GM23338 (cell line): ENCODE measurements around the gene PDE10A.
"Not testable (repeated sequence)": the region's sequence is repeated elsewhere in the genome, so short reads cannot be mapped to it uniquely, and the experiment has no call there.

ENCODE experiments used
- CREB1 ChIP-seq: fragments of 250-450 bp; sonication (Bioruptor Pico); IDR thresholded peaks from 2 replicates; pipeline ENCODE4 v1.5.0; 2020; ENCODE audit warnings: low read depth, mild to moderate bottlenecking, moderate library complexity
- EZH2 ChIP-seq: fragments of 200-600 bp; sonication (generic); IDR thresholded peaks from one replicate; pipeline ENCODE4 v1.8.0; 2017; ENCODE audit warnings: antibody characterized with exemption, mild to moderate bottlenecking, low read depth; ENCODE audit not compliant: unreplicated experiment
- EZH2phosphoT487 ChIP-seq: fragments of 200-600 bp; sonication (generic); IDR thresholded peaks from one replicate; pipeline ENCODE4 v1.8.1; 2018; ENCODE audit warnings: antibody characterized with exemption; ENCODE audit not compliant: unreplicated experiment
- JUNB ChIP-seq: IDR thresholded peaks from one replicate; pipeline ENCODE4 v1.6.1; 2016; ENCODE audit warnings: antibody characterized with exemption; ENCODE audit not compliant: unreplicated experiment
- NANOG ChIP-seq: IDR thresholded peaks from 2 replicates; pipeline ENCODE4 v1.6.1; 2016; ENCODE audit warnings: antibody characterized with exemption, borderline replicate concordance
- POLR2AphosphoS5 ChIP-seq: IDR thresholded peaks from 2 replicates; pipeline ENCODE4 v1.6.1; 2016; ENCODE audit warnings: antibody characterized with exemption, low read depth
- STAT1 ChIP-seq: IDR thresholded peaks from one replicate; pipeline ENCODE4 v1.6.1; 2016; ENCODE audit warnings: antibody characterized with exemption; ENCODE audit not compliant: unreplicated experiment
- ZNF114 ChIP-seq: fragments of 250-450 bp; sonication (Bioruptor Pico); IDR thresholded peaks from 2 replicates; pipeline ENCODE4 v1.5.0; 2020; ENCODE audit warnings: mild to moderate bottlenecking, moderate library complexity
- ZNF331 ChIP-seq: fragments of 250-450 bp; sonication (Bioruptor Pico); IDR thresholded peaks from 2 replicates; pipeline ENCODE4 v1.5.0; 2020; ENCODE audit warnings: low read depth, mild to moderate bottlenecking, moderate library complexity
- TF ChIP-seq, protein P1 (sequence below), 2 experiments: fragments of 200-600 bp in 1 of 2; sonication (generic) in 1 of 2; conservative IDR thresholded peaks; 2 replicates each; pipeline versions ENCODE4 v1.5.1 to v1.6.1; 2016 to 2017; ENCODE audit warnings: antibody characterized with exemption in 2 of 2, low read depth in 2 of 2, mild to moderate bottlenecking in 2 of 2, moderate library complexity in 1 of 2
- TF ChIP-seq, protein P2 (sequence below): IDR thresholded peaks from one replicate; pipeline ENCODE4 v1.6.1; 2018; ENCODE audit warnings: antibody characterized with exemption; ENCODE audit not compliant: unreplicated experiment
- TF ChIP-seq, protein P3 (sequence below): IDR thresholded peaks from 2 replicates; pipeline ENCODE4 v1.6.1; 2016; ENCODE audit warnings: antibody characterized with exemption
- TF ChIP-seq, protein P4 (sequence below): fragments of 250-450 bp; sonication (Bioruptor Pico); IDR thresholded peaks from 2 replicates; pipeline ENCODE4 v1.5.0; 2020; ENCODE audit warnings: mild to moderate bottlenecking, moderate library complexity

DNA sequence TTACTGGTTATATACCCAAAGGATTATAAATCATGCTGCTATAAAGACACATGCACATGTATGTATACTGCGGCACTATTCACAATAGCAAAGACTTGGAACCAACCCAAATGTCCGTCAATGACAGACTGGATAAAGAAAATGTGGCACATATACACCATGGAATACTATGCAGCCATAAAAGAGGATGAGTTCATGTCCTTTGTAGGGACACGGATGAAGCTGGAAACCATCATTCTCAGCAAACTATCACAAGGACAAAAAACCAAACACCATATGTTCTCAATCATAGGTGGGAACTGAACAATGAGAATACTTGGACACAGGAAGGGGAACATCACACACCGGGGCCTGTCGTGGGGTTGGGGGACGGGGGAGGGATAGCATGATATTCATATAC, 104.9 kb downstream of the PDE10A start:
- TF ChIP-seq, protein P1, sequence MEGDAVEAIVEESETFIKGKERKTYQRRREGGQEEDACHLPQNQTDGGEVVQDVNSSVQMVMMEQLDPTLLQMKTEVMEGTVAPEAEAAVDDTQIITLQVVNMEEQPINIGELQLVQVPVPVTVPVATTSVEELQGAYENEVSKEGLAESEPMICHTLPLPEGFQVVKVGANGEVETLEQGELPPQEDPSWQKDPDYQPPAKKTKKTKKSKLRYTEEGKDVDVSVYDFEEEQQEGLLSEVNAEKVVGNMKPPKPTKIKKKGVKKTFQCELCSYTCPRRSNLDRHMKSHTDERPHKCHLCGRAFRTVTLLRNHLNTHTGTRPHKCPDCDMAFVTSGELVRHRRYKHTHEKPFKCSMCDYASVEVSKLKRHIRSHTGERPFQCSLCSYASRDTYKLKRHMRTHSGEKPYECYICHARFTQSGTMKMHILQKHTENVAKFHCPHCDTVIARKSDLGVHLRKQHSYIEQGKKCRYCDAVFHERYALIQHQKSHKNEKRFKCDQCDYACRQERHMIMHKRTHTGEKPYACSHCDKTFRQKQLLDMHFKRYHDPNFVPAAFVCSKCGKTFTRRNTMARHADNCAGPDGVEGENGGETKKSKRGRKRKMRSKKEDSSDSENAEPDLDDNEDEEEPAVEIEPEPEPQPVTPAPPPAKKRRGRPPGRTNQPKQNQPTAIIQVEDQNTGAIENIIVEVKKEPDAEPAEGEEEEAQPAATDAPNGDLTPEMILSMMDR (conservative IDR thresholded peaks at IDR 0.05; ENCODE audit: low read depth in 2 of 2): not testable (repeated sequence)
- TF ChIP-seq EZH2; POLR2AphosphoS5; JUNB; STAT1; EZH2phosphoT487; CREB1; ZNF331 (CRISPR knock-in tag); ZNF114 (CRISPR knock-in tag); NANOG: not testable (repeated sequence)
- TF ChIP-seq, protein P2, sequence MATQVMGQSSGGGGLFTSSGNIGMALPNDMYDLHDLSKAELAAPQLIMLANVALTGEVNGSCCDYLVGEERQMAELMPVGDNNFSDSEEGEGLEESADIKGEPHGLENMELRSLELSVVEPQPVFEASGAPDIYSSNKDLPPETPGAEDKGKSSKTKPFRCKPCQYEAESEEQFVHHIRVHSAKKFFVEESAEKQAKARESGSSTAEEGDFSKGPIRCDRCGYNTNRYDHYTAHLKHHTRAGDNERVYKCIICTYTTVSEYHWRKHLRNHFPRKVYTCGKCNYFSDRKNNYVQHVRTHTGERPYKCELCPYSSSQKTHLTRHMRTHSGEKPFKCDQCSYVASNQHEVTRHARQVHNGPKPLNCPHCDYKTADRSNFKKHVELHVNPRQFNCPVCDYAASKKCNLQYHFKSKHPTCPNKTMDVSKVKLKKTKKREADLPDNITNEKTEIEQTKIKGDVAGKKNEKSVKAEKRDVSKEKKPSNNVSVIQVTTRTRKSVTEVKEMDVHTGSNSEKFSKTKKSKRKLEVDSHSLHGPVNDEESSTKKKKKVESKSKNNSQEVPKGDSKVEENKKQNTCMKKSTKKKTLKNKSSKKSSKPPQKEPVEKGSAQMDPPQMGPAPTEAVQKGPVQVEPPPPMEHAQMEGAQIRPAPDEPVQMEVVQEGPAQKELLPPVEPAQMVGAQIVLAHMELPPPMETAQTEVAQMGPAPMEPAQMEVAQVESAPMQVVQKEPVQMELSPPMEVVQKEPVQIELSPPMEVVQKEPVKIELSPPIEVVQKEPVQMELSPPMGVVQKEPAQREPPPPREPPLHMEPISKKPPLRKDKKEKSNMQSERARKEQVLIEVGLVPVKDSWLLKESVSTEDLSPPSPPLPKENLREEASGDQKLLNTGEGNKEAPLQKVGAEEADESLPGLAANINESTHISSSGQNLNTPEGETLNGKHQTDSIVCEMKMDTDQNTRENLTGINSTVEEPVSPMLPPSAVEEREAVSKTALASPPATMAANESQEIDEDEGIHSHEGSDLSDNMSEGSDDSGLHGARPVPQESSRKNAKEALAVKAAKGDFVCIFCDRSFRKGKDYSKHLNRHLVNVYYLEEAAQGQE: not testable (repeated sequence)
- TF ChIP-seq, protein P3, sequence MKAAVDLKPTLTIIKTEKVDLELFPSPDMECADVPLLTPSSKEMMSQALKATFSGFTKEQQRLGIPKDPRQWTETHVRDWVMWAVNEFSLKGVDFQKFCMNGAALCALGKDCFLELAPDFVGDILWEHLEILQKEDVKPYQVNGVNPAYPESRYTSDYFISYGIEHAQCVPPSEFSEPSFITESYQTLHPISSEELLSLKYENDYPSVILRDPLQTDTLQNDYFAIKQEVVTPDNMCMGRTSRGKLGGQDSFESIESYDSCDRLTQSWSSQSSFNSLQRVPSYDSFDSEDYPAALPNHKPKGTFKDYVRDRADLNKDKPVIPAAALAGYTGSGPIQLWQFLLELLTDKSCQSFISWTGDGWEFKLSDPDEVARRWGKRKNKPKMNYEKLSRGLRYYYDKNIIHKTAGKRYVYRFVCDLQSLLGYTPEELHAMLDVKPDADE: not testable (repeated sequence)
- TF ChIP-seq, protein P4, sequence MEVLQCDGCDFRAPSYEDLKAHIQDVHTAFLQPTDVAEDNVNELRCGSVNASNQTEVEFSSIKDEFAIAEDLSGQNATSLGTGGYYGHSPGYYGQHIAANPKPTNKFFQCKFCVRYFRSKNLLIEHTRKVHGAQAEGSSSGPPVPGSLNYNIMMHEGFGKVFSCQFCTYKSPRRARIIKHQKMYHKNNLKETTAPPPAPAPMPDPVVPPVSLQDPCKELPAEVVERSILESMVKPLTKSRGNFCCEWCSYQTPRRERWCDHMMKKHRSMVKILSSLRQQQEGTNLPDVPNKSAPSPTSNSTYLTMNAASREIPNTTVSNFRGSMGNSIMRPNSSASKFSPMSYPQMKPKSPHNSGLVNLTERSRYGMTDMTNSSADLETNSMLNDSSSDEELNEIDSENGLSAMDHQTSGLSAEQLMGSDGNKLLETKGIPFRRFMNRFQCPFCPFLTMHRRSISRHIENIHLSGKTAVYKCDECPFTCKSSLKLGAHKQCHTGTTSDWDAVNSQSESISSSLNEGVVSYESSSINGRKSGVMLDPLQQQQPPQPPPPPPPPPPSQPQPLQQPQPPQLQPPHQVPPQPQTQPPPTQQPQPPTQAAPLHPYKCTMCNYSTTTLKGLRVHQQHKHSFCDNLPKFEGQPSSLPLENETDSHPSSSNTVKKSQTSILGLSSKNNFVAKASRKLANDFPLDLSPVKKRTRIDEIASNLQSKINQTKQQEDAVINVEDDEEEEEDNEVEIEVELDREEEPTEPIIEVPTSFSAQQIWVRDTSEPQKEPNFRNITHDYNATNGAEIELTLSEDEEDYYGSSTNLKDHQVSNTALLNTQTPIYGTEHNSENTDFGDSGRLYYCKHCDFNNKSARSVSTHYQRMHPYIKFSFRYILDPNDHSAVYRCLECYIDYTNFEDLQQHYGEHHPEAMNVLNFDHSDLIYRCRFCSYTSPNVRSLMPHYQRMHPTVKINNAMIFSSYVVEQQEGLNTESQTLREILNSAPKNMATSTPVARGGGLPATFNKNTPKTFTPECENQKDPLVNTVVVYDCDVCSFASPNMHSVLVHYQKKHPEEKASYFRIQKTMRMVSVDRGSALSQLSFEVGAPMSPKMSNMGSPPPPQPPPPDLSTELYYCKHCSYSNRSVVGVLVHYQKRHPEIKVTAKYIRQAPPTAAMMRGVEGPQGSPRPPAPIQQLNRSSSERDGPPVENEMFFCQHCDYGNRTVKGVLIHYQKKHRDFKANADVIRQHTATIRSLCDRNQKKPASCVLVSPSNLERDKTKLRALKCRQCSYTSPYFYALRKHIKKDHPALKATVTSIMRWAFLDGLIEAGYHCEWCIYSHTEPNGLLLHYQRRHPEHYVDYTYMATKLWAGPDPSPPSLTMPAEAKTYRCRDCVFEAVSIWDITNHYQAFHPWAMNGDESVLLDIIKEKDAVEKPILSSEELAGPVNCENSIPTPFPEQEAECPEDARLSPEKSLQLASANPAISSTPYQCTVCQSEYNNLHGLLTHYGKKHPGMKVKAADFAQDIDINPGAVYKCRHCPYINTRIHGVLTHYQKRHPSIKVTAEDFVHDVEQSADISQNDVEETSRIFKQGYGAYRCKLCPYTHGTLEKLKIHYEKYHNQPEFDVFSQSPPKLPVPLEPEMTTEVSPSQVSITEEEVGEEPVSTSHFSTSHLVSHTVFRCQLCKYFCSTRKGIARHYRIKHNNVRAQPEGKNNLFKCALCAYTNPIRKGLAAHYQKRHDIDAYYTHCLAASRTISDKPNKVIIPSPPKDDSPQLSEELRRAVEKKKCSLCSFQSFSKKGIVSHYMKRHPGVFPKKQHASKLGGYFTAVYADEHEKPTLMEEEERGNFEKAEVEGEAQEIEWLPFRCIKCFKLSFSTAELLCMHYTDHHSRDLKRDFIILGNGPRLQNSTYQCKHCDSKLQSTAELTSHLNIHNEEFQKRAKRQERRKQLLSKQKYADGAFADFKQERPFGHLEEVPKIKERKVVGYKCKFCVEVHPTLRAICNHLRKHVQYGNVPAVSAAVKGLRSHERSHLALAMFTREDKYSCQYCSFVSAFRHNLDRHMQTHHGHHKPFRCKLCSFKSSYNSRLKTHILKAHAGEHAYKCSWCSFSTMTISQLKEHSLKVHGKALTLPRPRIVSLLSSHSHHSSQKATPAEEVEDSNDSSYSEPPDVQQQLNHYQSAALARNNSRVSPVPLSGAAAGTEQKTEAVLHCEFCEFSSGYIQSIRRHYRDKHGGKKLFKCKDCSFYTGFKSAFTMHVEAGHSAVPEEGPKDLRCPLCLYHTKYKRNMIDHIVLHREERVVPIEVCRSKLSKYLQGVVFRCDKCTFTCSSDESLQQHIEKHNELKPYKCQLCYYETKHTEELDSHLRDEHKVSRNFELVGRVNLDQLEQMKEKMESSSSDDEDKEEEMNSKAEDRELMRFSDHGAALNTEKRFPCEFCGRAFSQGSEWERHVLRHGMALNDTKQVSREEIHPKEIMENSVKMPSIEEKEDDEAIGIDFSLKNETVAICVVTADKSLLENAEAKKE (CRISPR knock-in tag): not testable (repeated sequence)
